ENCODE results near the gene ARHGAP22.

Gene ARHGAP22

DNA sequence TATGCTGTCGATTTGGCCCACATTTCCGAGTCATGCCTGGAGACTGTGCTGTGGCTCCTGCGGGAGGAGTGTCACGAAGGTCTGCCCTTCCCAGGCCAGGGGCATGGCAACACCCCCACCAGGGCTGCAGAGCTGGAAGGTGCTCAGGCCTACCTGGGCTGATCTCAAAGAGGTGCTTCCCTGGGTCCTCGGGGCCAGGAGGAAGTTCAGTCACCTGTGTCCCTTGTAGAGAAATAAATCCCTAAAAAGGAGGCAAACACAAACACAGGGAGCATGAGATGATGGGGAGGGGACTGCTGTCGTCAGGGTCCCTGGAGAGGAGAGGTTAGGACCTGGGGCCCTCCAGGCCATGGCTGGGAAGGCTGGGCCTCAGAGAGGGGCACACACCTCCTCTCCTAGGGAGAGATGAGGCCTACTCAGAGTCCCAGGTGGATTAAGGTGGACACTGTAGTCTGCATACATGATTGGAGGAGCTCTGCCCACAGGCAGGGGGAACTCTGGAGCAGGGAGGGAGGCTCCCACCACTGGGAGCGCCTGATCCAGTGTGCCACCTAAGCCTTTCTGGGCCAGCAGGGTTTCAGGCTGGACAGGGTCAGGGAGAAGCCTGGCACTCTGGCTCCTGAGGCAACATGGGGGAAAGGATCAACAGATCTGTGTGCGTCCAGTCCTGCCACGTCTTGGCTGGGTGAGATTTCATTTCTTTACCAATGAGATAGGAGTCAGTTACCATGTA, 49.4 kb downstream of the ARHGAP22 start:
- no peak for DNase-seq (ENCODE audit: low read depth in 2 of 2, low spot score in 1 of 2)

DNA sequence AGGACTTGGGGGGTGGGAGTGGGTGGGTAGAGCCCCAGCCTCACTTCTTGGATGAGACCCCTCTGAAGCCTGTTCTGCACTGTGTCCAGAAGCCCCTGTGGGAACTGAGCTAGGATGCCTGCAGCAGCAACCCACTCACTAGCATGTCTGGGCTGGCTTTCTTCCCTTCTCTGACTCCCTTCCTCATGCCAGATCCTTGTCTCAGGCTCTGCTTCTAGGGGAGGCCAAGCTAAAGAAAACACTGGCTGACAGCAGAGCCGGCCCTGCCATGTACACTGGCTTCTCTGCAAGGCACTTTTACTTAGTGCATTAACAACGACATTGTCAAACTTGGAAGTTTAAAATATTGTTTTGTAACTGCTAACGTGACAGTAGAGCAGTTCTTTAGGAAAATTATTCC, 50.2 kb downstream of the ARHGAP22 start:
- no peak for DNase-seq (ENCODE audit: low read depth in 2 of 2, low spot score in 1 of 2)

DNA sequence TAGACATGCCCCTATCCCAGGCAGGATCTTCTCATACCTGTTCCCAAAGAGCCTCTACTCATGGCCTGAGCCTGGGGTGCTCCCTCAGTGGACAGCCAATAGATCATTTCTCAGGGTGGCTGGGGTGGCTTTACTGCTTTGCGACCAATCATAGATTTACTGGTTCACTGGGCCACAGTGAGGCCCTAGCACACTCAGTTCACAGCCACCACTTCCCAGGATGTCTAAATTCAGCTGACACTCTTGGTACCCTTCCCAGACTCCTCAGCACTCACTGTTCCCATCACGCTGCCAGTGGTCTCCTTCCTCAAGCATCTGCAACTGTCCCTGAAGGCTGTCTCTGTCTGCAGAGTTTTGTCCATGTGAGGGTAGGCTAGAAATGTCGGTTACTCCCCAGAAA, 50.6 kb downstream of the ARHGAP22 start:
- DNase-seq (ENCODE audit: low read depth in 2 of 2, low spot score in 1 of 2) = no peak

DNA sequence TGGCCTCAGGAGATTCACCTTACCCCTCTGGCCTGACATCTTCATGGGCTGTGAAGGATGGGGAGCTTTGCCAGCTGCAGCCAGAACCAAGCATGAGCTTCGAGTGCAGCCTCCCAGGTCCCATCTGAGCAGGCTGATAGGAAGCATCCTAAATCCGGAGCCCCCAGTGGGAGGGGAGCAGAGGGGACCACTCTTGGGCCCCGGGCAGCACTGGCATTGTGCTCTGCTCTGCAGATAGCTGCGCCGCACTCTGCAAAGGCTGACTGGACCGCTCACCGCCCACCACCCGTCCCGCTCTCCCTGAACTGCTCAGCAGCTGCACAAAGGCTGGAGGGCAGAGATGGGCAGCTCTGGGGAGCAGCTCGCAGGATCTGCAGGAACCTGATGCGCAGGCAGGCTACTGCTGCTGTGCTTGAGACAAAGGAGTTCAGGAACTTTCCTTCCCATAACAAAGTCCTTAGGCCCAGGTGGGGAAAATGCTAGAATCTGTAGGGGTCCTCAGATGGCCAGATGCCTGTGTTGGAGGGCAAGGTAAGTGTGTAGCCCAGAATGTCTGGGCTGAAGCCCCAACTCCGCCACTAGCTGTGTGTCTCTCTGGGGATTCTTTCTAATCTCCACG, 51.8 kb downstream of the ARHGAP22 start:
- DNase-seq (ENCODE audit: low read depth in 2 of 2, low spot score in 1 of 2) = no peak

DNA sequence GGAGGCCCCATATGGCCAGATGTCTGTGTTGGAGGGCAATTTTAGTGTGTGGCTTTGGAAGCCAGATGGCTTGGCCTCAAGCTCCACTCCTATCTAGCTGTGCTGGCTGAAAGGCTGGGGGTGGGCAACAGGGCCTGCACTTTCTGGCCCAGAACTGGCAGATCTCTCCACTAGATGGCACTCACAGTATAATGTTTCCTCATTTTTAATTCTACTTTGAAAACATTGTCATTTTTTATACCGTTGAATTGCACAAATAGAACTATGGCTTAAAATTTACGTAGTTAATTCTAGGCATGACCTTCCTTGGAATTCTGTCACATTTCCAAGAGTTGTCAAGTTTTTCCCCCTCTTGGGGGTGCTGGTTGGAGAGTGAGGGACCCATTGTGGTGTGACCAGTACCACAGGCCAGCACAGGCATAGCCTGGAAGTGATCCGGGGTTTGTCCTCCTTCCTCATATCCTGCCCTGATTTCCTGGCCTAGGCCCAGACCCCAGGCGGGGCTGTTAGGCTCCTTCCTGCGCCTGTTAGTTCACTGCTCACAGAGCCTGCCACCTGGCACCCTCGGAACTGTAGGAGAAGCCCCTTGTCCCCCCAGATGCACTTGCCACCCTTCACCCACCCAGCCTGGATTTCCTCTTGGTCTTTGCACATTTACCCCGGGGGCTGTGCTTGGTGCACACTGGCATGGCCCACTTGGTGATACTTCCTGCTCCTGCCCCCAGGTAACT, 52.8 kb downstream of the ARHGAP22 start:
- no peak for DNase-seq (ENCODE audit: low read depth in 2 of 2, low spot score in 1 of 2)

DNA sequence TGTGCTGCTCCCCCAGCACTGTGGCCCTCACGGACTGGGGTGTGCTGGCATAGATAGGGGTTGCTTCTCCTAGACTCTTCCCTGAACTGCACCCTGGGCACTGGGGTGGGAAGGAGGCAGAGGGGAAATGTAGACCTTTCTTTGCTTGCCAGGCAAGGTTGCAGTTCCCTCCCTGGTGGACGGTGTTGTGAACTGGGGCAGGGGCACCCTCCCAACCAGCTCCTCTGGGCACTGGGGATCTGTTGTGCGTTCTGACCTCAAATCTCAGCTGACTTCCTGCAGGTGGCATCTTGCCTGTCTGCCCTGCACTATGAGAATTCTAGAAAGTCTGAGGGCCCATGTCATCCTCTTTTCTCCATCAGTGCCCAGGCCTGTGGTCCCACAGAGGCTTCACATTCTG, 53.9 kb downstream of the ARHGAP22 start:
- no peak for DNase-seq (ENCODE audit: low read depth in 2 of 2, low spot score in 1 of 2)

DNA sequence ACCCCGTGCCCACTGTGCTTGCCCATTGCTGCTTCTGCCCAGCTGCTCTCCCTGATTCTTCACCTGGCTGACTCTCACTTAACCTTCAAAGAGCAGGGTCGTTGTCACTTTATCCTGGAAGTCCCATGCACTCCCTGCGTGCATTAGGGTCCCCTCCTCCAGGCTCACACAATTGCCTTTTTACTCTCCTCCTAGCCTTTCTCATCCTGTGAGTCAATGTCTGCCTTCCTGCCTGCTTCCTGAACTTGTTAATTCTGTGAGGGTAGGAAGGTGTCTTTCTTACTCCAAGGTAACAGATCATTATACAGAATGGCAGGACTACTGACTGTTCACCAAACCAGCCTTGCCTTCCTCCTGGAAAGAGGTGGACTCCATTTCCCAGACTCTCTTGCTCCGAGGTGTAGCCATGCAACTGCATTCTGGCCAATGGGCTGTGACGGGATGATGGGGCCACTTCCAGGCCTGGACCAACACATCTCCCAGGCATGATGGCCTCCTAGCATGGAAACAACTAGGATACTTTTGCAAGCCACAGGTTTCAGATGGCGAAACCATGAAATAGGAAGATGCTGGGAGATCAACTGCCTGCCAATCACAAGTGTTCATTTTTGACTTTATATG, 54.7 kb downstream of the ARHGAP22 start:
- DNase-seq (ENCODE audit: low read depth in 2 of 2, low spot score in 1 of 2) = no peak

DNA sequence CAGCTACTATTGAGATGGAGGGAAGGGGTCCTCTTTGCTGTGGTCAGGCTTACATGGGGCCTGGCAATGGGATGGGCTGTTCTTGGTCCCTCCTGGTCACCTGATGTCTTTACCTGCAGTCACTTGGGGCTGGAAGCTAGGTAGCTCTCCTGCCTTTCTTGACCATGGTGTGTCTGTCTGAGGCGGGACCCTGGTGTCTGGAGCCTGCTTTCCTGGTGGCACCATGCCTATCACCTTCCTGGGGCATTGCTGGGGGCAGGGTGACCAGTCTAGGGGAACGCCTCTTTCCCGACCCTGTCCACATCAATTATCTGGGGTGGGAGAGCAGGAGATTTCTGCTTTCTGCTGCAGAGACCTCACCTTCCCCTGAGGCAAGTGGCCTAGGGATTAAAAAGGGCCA, 55.6 kb downstream of the ARHGAP22 start:
- DNase-seq (ENCODE audit: low read depth in 2 of 2, low spot score in 1 of 2) = no peak

DNA sequence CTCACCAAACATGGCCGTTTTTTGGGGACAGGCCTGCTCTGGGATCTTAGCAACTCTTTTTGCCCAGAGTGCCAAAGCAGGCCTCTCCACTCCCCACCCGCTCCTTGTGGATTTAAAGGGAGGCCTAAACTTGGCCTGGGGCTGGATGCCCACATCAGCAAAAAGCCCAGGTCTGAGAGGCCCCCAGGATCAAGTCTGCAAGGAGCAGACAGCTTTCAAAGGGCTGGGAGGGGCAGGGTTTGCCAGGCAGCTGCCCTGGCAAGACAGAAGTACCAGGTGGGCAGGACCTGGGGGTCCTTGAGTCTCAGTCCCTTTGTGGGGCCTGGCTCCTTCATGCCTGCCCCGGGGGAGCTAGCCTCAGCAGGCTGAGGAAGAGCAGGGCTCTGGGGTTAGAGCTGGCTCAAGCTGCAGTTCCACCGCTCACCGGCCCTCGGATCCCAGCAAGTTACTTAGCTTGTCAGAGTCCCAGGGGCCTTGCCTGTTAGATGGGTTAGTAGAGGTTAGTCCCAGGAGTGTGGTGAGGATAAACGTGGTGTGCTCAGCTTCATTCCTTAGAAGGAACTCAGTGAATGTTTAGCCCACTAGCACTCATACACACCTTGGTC, 56.2 kb downstream of the ARHGAP22 start:
- no peak for DNase-seq (ENCODE audit: low read depth in 2 of 2, low spot score in 1 of 2)

DNA sequence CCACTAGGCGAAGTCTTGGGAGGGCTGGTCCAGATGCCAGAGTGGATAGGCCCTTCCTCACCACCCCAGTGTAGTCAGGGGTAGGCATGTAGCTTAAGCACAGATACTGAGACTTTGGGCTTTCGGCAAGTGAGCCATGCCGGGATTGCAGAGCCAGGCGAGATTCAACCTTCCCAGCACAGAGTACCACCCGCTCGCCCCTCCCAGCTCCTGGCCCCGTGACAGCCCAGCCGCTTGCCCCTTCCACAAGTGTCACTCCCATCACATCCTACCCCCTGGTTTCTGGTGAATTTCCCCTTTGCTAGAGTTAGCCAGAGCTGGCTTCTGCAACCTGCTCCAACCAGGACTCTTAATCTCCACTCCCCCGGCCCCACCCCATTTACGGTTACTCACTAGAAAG, 56.9 kb downstream of the ARHGAP22 start:
- DNase-seq (ENCODE audit: low read depth in 2 of 2, low spot score in 1 of 2) = no peak

DNA sequence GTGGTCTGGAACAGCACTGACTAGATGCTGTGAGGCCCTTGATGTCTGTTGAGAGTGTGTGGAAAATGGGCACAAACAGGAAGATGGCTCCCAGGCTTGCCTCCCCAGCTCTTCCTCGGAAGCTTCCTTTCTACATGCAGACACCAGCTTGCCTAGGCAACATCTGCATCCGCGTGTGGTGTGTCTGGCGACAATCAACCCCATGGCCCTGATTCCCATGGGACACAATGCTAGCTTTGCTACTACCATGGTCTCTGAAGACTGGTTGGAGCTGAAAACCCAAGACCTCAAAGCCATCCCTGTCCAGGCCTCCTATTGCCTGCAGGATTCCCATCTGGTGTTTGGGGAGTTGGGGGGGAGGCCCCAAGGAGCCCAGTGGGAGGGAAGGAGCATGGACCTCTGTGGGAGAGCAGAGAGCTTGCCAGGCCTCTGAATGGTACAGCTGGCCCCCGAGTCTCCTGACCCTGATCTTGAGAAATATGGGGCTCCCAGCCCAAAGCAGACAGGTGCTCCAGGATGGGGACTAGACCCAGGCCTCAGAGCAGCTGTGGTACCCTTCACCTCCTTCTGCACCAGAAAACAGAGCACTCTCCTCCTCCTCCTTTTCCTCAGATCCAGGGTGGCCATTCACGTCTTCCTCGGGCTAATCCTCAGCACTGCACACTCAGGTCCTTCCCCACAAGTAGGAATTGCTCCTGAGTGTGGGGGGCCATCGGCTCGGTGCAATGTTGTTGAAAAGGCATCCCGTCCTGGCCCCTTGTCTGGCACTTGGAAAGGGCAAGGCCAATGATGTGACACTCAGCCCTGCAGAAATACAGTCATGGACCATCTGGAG, 57.6 kb downstream of the ARHGAP22 start:
- DNase-seq (ENCODE audit: low read depth in 2 of 2, low spot score in 1 of 2) = no peak

DNA sequence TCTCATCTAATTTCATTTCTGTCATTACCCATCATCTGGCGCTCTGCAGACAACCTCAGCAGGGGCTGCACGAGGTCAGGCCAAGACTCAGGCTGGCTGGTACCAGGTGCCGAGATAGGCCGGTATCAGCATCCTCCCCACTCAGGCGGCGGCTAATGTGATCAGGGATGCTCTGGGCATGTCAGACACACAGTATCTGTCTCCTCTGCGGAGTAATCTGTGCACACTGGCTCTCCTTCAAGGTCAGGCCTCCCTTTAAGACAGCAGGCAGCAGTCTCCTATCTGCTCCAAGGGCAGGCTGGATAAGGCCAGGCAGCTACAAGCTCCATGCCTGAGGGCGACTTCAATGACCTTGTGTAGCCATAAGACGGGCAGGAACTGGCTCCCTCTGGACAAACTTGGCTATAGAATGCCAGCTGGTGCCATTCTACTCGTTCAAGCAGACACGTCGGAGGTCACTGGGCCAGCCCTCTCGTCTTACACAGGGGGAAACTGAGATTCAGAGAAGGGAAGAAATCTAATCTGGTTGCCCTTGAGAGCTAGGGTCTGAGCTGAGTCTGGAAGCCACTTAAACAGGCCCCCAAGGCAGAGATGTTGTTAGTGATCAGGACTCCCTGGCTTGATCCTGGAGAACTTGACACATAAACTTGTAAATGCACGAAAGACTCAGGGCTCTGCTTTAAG, 59.3 kb downstream of the ARHGAP22 start:
- no peak for DNase-seq (ENCODE audit: low read depth in 2 of 2, low spot score in 1 of 2)

DNA sequence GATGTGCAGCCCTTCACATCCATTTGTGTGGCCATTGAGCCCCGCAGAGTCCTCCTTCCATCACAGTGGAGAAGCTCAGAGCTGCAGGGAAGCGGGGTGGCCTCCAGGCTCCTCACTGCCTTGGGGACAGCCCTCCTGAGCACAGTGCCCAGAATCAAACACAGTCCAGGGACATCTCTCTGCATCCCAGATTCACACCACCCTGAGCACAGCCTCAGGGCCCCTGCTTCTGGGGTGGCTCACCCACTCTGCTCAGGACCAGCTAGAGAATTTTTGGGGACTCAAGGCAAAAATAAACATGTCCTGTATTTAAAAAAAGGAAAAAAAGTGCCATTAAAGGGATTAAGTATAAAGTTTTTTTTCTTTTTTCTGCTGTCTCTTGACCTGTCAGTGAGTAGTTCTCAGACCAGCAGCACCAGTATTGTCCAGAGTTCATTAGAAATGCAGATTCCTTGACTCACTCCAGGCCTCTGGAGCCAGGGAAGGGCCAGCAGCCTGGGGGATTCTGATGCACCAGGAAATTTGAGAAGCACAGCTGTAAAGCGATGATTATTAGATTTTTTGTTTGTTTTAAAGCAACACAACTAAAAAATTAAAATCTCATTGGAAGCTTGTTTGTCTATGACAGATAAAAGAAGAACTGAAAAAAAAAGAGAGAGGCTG, 61.6 kb downstream of the ARHGAP22 start:
- DNase-seq (ENCODE audit: low read depth in 2 of 2, low spot score in 1 of 2) = no peak

DNA sequence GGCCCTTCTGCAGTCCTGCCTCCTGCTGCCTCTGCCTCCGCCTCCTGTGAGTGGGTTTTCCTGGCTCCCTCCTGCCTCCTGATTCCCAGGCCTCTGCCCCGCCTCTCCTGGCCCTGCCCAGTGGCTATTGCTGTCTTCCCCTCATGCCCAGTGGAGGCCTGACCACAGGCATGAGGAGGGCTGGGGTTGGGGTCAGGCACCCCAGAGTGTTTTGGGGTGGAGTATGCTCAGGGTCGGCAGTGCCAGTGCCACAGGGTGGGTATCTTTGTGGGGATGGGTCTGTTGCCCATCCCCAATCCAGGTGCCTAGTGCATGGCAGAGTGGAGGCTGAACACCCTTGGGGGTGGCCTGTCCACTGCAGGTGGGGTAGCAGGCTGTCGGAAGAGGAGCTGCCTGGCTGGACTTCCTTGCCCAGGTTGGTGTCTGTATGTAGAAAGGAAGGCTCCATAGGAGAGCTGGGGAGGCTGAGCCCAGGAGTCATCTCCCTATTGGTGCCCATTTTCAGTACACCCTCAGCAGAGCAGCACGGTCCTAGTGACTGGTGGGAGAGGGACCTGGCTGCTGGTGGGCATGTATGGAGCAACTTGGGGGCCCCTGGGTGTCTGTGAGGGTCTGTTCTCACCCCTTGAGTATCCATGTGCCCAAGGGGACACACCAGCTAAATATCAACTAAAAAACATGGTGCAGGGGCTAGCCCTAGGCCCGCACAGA, 62.2 kb downstream of the ARHGAP22 start:
- no peak for DNase-seq (ENCODE audit: low read depth in 2 of 2, low spot score in 1 of 2)

DNA sequence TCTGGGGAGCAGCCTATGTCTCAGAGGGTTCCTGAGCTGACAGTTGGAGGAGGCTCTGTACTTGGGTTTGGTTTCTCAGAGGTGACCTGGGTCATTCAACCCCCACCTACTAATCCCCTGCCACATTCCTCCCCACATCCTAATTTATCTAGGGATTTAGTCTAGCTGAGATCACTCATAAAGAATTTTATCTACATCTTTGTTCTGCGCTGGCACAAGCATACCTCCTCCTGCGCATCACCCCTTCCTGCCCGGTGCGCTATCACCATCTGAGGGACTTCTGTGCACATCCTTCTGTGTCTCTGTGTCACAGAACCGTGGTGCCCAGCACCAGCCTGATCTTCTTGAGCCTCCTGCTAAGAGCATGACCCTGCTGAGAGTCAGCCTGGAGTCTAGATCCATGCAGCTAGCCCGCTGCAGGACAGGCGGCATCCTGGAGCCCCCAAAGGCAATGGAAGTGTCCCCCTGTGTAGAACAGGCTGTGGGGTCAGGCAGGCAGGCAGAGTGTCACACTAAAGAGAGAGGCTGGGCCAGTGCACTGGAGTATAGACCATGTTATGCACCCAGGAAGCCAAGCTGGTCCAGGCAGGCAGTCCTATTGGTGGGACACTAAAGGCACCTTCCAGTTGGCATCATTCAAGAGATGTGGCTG, 63.6 kb downstream of the ARHGAP22 start:
- DNase-seq (ENCODE audit: low read depth in 2 of 2, low spot score in 1 of 2) = no peak

DNA sequence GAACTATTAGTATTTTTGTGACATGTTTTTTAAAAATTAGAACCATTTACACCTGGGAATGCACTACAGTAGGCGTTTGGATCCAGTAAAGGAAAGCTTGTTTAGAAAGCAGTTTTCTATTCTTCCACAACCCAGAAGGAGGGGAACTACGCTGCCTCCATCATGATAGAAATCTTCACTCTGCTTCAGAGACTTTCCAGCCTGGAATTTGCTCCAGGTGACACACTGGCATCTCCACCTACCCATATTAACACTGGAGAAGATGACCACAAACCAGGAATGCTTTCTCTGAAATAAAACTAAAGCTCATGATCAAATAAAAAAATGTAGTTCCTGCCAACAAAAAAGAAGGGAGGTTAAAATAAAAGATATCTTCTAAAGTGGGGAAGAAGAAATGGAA, 66.3 kb downstream of the ARHGAP22 start:
- no peak for DNase-seq (ENCODE audit: low read depth in 2 of 2, low spot score in 1 of 2)

DNA sequence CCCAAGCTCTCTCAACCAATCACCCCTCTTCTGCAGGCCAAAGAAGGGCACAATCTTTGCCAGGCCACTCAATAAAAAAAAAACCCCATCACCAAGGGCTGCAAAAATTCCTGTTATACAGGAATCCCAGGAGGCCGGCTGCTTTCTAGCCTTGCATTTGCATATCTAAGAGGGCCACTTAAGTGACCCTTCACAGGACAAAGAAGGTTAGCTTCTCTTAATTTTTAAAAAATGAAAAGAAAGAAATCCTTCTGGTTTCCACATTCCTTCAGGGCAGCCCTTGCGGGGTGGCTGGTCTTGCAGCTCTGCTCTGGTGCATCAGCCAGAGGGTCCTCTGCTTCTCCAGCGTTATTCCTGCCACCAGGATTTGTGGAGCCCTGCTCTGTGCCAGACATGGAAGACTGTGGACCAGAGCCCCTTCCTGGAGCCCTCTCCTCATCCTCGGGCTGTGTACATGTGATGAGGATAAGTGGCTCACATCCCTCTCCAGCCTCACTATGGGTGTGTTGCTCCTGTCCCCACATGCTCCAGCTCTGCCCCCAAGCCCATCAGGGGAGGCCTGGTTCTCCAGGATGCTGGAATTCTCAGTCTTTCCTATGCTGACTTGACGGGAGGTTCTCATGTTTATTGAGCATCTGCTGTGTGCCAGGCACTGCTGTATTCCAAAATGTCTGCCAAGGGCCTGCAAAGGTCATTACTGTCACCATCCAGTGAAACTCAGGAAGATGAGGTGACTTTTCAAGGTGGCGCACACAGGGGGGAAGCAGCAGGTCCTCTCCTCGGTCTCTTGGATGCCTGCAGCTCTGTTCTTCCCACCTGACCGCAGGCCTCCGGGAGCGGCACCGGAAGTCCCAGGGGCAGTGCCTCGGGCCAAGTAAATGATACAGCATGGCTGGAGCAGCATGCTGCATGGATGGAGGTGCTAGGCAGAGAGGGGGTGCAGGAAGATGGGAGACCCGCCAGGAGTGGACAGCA, 67.7 kb downstream of the ARHGAP22 start:
- DNase-seq (ENCODE audit: low read depth in 2 of 2, low spot score in 1 of 2) = no peak

Data from stimulated activated CD8-positive, alpha-beta memory T cell treated with anti-CD3 and anti-CD28 coated beads, Interleukin-4, amount 100 ng/mL, for 1 hour (primary cell).